CD14-positive monocyte (primary cell): Measurements from ENCODE around the gene NIPAL3. TPM values are rescaled to one million over a fixed set of nuclear protein-coding genes. Genes with fewer than 3 reads are reported as not detected.

Experiments used
- DNase-seq, 3 donors: peaks; one replicate each; pipeline ENCODE4 v3.0.0-alpha.2; 2011 to 2022
- H2AFZ ChIP-seq: 2 replicates; pipeline ENCODE4 v1.6.0; 2012; ENCODE audit warnings: mild to moderate bottlenecking, low read depth, low read length, inconsistent platforms; ENCODE audit not compliant: insufficient read depth, poor library complexity, severe bottlenecking
- H3K27ac ChIP-seq, 2 donors: 1 replicate in 1 of 2; 2 replicates in 1 of 2; pipeline ENCODE4 v1.5.1; 2012 to 2013; ENCODE audit warnings: low read length in 2 of 2, control low read depth in 1 of 2, inconsistent platforms in 1 of 2, low read depth in 1 of 2, mild to moderate bottlenecking in 1 of 2
- H3K27me3 ChIP-seq, 2 donors: one replicate each; pipeline versions ENCODE4 v1.6.0 to v1.6.1; 2011 to 2013; ENCODE audit warnings: low read length in 2 of 2; ENCODE audit not compliant: control insufficient read depth in 2 of 2, insufficient read depth in 2 of 2
- H3K36me3 ChIP-seq, 2 donors: replicated peaks in 1 of 2; 1 replicate in 1 of 2; 2 replicates in 1 of 2; pipeline versions ENCODE4 v1.5.1 to v1.6.1; 2012 to 2013; ENCODE audit warnings: low read length in 2 of 2, control low read depth in 1 of 2, inconsistent platforms in 1 of 2, mild to moderate bottlenecking in 1 of 2; ENCODE audit not compliant: insufficient read depth in 2 of 2, control insufficient read depth in 1 of 2
- H3K4me1 ChIP-seq, 2 donors: 1 replicate in 1 of 2; 2 replicates in 1 of 2; pipeline versions ENCODE4 v1.5.1 to v1.6.1; 2012 to 2013; ENCODE audit warnings: low read length in 2 of 2, control low read depth in 1 of 2, inconsistent platforms in 1 of 2, mild to moderate bottlenecking in 1 of 2, moderate library complexity in 1 of 2; ENCODE audit not compliant: insufficient read depth in 2 of 2, control insufficient read depth in 1 of 2
- H3K4me2 ChIP-seq: replicated peaks from 2 replicates; pipeline ENCODE3; 2012; ENCODE audit warnings: low read length, moderate library complexity, mild to moderate bottlenecking; ENCODE audit not compliant: poor library complexity, severe bottlenecking; ENCODE audit errors: extremely low read depth
- H3K4me3 ChIP-seq, 3 experiments: fragments of 200-600 bp in 1 of 3; sonication (generic) in 1 of 3; replicated peaks in 1 of 3; 1 replicate in 2 of 3; 2 replicates in 1 of 3; pipeline ENCODE4 v1.5.1; 2011 to 2013; ENCODE audit warnings: low read length in 3 of 3, mild to moderate bottlenecking in 3 of 3, control low read depth in 2 of 3, low read depth in 2 of 3, inconsistent platforms in 1 of 3, moderate library complexity in 1 of 3
- H3K79me2 ChIP-seq: 2 replicates; pipeline ENCODE4 v1.6.0; 2012; ENCODE audit warnings: mild to moderate bottlenecking, control low read depth, inconsistent platforms, low read length, moderate library complexity; ENCODE audit not compliant: insufficient read depth
- H3K9ac ChIP-seq: 2 replicates; pipeline ENCODE4 v1.6.0; 2017; ENCODE audit warnings: low read length, mild to moderate bottlenecking; ENCODE audit not compliant: insufficient read depth, poor library complexity, severe bottlenecking
- H3K9me3 ChIP-seq, 2 donors: replicated peaks in 1 of 2; 1 replicate in 1 of 2; 2 replicates in 1 of 2; pipeline versions ENCODE4 v1.5.1 to v1.6.1; 2012 to 2013; ENCODE audit warnings: low read length in 2 of 2, control low read depth in 1 of 2; ENCODE audit not compliant: control insufficient read depth in 1 of 2, insufficient read depth in 1 of 2
- H4K20me1 ChIP-seq: 2 replicates; pipeline ENCODE4 v1.6.0; 2012; ENCODE audit warnings: mild to moderate bottlenecking, low read length, control low read depth, moderate library complexity; ENCODE audit not compliant: insufficient read depth
- H3K27ac Mint-ChIP-seq, 7 donors: one replicate each; pipeline ENCODE4 v1.8.0; 2020; ENCODE audit warnings: mild to moderate bottlenecking in 7 of 7, mixed read lengths in 7 of 7, moderate library complexity in 6 of 7, inconsistent platforms in 2 of 7
- H3K27me3 Mint-ChIP-seq, 3 donors: one replicate each; pipeline ENCODE4 v1.8.0; 2021 to 2022; ENCODE audit warnings: low read depth in 3 of 3, mild to moderate bottlenecking in 3 of 3, mixed read lengths in 3 of 3, moderate library complexity in 3 of 3, inconsistent platforms in 1 of 3
- H3K36me3 Mint-ChIP-seq, 2 donors: one replicate each; pipeline ENCODE4 v1.8.0; 2020; ENCODE audit warnings: mixed read lengths in 2 of 2, inconsistent platforms in 1 of 2, mild to moderate bottlenecking in 1 of 2
- H3K4me1 Mint-ChIP-seq: one replicate; pipeline ENCODE4 v1.8.0; 2020; ENCODE audit warnings: mild to moderate bottlenecking, mixed read lengths
- H3K4me3 Mint-ChIP-seq, 2 donors: one replicate each; pipeline ENCODE4 v1.8.0; 2020; ENCODE audit warnings: mild to moderate bottlenecking in 2 of 2, mixed read lengths in 2 of 2, moderate library complexity in 1 of 2
- H3K9me3 Mint-ChIP-seq, 7 donors: one replicate each; pipeline ENCODE4 v1.8.0; 2020 to 2022; ENCODE audit warnings: mixed read lengths in 7 of 7, mild to moderate bottlenecking in 6 of 7, moderate library complexity in 6 of 7, inconsistent platforms in 2 of 7
- CTCF ChIP-seq: fragments of 200-600 bp; IDR thresholded peaks from one replicate; pipeline ENCODE4 v1.8.0; 2022; ENCODE audit warnings: antibody characterized with exemption, mild to moderate bottlenecking
- WGBS: methylation state at CpG from one replicate; pipeline ENCODE4 v1.1.5; 2013; ENCODE audit warnings: missing lambda C conversion rate; ENCODE audit not compliant: insufficient coverage; 5-methylcytosine and 5-hydroxymethylcytosine counted together
- intact Hi-C, 2 donors: fragments of 100-400 bp; cut with micrococcal nuclease; formaldehyde crosslinking; loops; one replicate each; pipeline versions ENCODE4 v1.15.0 to v1.15.1; 2023
- polyA plus RNA-seq, 3 donors: library from polyadenylated mRNA; depleted of rRNA in 1 of 3; unstranded in 2 of 3; stranded (reverse) in 1 of 3; fragments of 300-500 nt in 2 of 3; fragments of >200 nt in 1 of 3; fragmentation: Illumina TruSeq in 2 of 3; gene quantifications; 1 replicate in 2 of 3; 2 replicates in 1 of 3; pipeline ENCODE4 v1.2.3, GENCODE V29; 2012 to 2021

Gene NIPAL3
- polyA plus RNA-seq, 3 donors = 5.9 to 9.6 (median 6.6) TPM

- Histone ChIP-seq H4K20me1 (no peaks in the 10 kb centered on the region), H3K27ac (no peak overlapping the region), H3K4me2 (no peak overlapping the region), H3K4me1 (peaks cover 17 to 23% of the 10 kb centered on the region in 2 donors), H3K9ac (no peak overlapping the region), H3K36me3 (no peaks in the 10 kb centered on the region), H3K4me3 (no peak overlapping the region), H3K79me2 (no peaks in the 10 kb centered on the region), H3K9me3 (no peaks in the 10 kb centered on the region), H2AFZ (no peak overlapping the region), H3K27me3 (no peaks in the 10 kb centered on the region)
- no peak for TF ChIP-seq CTCF
- 97% methylated on average over 9 of the region's 9 CpGs for WGBS
- intact Hi-C loops = no loop called here
- Mint-ChIP-seq H3K27me3 (no peaks in the 10 kb centered on the region), H3K4me3 (no peak overlapping the region), H3K4me1 (peaks cover 28% of the 10 kb centered on the region), H3K27ac (peak overlapping the region in 2 of 7 donors; percentile 14 to 54), H3K36me3 (peaks cover 3 to 9% of the 10 kb centered on the region in 2 donors), H3K9me3 (no peaks in the 10 kb centered on the region)
- DNase-seq = no peak
Measured at GRCh38 chr1:24386241-24386640, 29.4 kb upstream of the NIPAL3 start.

DNA sequence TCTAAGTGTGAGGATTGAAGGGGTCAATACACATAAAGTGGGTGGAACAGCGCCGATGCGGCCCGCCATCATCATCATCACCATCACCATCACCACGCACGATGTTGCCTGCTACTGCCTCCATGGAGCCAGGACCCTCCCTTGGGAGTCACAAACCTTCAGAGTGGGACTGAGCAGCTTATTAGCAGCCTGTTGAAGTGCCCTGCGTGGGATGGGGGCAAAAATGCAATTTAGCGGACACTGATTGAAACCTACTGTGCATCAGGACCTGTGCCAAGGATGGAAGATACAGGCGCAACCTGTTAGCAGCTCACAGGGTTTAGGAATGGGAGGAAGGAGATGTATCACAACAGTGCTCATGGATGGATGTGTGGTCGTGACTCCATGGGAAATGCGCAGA lies 28.7 kb upstream of the NIPAL3 start:
- Mint-ChIP-seq H3K27ac (peak overlapping the region in 1 of 7 donors; percentile 69), H3K9me3 (no peaks in the 10 kb centered on the region), H3K4me3 (no peak overlapping the region), H3K36me3 (peaks cover 3 to 8% of the 10 kb centered on the region in 2 donors), H3K4me1 (peaks cover 33% of the 10 kb centered on the region), H3K27me3 (peaks cover 0 to 2% (median 0%) of the 10 kb centered on the region in 3 donors)
- no peak overlapping the region for H3K27ac ChIP-seq
- H2AFZ ChIP-seq = no peak overlapping the region
- H3K9me3 ChIP-seq = no peaks in the 10 kb centered on the region
- no peaks in the 10 kb centered on the region for H3K27me3 ChIP-seq
- no peak for TF ChIP-seq CTCF
- peaks cover 17 to 23% of the 10 kb centered on the region in 2 donors for H3K4me1 ChIP-seq
- no peaks in the 10 kb centered on the region for H3K79me2 ChIP-seq
- DNase-seq = no peak
- no peak overlapping the region for H3K4me3 ChIP-seq
- no peaks in the 10 kb centered on the region for H4K20me1 ChIP-seq
- no peaks in the 10 kb centered on the region for H3K36me3 ChIP-seq
- H3K4me2 ChIP-seq = no peak overlapping the region
- intact Hi-C loops = no loop called here
- WGBS = 97% methylated on average over 3 of the region's 11 CpGs
- H3K9ac ChIP-seq = no peak overlapping the region
